Superior temporal gyrus (tissue), 1 donor: ENCODE data around the gene NRXN2.

ENCODE experiments used
- DNase-seq: peaks from one replicate; pipeline ENCODE4 v3.0.0-alpha.2; 2016; ENCODE audit errors: extremely low spot score

NRXN2 gene

GRCh38 chr11:64698427-64698826 is 24.6 kb downstream of the NRXN2 start:
- DNase-seq, result no peak

DNA sequence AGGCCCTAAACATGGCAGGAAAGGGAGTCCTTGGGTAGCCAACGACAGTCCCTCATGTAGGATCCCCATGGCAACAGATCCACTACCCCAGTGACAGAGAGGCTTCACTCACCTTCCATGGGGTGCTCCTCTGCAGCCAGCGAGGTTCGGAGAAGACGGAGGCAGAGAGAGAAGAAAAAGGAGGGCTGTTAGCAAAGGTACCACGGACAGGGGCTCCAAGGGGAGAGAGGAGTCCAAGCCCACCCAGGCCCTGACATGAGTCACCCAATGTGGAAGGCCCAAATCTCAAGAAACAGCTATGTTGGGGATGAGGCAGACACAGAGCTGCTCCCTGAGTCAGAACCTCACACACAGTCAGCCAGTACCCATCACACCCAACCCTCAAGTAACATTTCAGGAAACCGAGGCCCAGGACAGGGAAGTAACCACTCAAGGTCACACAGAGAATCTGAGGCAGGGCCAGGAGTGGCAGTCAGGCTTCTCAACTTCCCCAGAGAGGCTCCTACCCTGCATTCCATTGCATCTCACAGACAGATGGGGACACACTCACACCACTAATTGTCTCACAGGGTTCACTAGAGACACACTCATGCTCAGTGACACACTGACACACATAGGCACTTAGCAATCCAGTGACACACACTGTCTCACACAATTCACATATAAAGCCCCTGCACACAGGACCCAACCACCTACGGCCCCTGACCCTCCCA is 25.2 kb downstream of the NRXN2 start:
- DNase-seq, result no peak

DNA sequence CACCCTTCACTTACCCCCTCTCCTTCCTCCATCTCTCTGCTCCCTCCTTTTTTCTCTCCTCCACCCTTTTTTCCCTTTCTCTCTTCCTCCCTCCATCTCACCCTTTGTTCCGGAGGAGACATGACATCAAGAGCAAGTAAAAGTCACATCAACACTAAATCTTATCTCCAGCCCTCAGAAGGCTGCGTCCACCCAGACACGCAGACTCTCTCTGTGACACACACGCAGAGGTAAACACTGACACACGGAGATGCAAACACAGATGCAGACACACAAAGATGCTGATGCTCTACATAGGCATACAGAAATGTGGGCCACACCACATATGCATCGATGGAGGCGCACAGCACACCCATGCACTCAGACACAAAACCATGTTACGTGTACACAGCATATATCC is 27.0 kb downstream of the NRXN2 start:
- DNase-seq, result no peak

DNA sequence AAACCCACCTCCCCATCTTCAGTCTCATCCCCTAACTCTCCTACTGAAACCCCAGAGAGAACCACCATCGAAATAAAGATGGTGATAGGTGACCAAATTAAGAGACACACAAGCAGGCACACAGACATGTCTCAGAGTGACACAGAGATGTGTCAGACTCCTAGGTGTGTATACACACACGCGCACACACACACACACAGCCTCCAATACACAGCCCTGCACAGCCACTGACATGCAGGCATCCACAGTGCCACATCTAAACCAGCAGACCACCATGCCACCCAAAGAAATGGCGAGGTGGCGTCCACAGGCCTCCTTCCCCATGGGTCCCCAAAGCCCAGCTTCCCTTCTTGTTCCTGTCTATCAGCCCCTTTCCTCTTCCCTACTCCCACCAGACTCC is 27.4 kb downstream of the NRXN2 start:
- DNase-seq, result no peak

DNA sequence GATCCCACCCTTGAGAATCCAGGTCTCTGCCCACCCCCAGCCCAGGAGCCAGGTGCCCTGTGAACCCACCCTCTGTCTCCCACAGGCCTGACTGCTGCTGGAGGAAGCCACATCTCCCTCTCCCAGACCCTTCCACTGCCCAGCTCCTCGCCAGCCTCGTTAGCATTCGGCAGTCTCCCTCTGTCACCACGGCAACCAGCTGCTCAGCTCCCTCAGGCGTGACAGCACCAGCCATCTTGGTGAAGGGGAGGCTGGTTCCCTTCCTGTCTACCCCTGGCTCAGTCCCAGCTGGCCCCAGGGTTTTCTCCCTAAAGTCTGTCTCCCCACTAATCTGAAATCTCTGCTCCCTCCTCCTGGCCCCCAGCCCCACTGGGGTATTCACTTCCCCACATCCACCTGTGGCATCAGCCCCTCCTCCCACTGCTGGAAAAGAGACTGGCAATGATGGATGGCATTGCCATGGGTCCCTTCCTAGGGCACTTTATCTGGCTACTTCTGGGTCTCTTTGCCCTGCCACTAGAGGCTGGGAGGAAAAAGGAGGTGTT is 28.1 kb downstream of the NRXN2 start:
- peak; percentile 39 for DNase-seq

GRCh38 chr11:64694026-64694755 is 28.8 kb downstream of the NRXN2 start:
- DNase-seq, result no peak

- no peak for DNase-seq
These were observed 30.1 kb downstream of the NRXN2 start for GRCh38 chr11:64692764-64693331.

- no peak for DNase-seq
These were observed 31.5 kb downstream of the NRXN2 start for GRCh38 chr11:64691543-64691942.

DNA sequence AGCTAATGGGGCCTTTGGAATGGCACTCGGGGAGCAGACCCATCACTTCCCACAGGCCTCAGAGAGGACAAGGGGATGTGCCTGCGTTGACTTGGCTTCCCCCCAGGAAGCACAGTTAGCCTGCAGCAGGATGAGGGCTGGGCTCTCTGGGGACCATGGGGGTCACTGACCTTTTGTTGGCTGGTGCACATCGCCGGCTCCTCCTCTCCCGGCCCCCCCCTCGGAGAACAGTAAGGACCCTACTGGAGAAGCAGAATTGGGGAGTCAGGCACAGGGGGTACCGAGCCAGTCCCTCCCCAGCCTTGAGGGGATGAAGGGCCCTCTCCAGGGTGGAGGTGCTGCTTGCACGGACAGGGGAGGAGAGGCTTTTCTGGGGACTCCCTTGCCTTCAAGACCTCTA is 32.8 kb downstream of the NRXN2 start:
- DNase-seq, result no peak

DNA sequence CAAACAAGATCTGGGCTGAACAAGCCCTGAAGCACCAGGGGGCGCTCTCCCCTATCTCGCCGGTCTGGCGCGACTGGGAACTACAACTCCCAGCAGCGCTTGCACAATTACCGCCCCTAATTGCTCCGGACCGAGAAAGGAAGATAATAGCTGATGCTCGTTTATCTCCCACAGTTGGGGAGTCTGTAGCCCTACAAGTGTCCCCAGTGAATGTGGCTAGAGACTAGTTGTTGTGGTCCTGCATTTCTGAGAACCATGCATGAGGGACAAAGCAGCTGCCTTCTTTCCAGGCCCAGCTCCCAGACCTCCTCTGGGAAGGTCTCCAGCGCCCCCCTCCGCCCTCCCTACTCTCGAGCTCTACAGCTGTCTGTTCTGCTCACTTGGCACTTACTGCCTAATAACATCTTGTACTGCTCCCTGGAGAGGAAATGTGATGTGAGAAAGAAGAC is 34.4 kb downstream of the NRXN2 start:
- peak; percentile 97 for DNase-seq

- DNase-seq, result peak; percentile 70
These were observed 35.1 kb downstream of the NRXN2 start for GRCh38 chr11:64687643-64688533.

GRCh38 chr11:64687204-64687603 is 35.8 kb downstream of the NRXN2 start:
- DNase-seq, result peak; percentile 98

- DNase-seq, result no peak
These were observed 36.4 kb downstream of the NRXN2 start for GRCh38 chr11:64686466-64687170.

DNA sequence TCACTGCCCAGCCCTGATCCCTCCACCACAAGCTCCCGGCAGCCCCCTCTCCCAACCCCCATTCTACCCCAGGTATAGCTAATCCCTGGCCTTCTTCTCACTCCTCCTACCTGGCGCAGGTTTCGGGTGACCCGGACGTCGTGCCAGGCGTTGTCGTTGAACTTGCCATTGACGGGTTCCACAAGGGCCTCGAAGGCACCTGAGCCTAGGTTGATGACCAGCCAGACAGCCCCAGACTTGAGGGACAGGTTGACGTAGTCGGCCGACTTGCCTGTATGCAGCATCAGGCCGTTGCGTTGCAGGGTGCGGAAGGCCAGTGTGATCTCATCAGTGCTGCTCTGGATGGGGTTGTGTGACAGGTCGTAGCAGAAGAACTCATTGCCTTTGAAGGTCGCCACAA is 37.5 kb downstream of the NRXN2 start:
- no peak for DNase-seq

DNA sequence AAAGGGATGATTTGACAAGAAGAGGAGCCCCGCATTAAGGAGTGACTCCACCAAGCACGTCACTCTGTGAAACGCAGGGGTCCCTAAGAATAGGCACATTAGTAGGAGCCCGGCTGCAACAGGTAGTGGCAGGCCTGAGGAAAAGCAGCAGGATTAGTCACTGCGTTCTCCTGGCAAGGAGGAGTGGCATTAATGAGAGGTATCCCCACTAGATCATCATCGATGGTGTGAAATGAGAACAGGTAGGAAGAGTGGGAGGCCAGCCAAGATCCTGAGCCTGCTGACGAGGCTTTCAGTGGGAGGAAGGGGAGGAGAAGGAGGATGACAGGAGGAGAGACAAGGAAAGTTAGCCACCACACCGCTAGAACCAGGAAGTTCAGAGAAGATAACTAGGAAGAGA is 38.6 kb downstream of the NRXN2 start:
- DNase-seq, result no peak

- no peak for DNase-seq
These were observed 41.8 kb downstream of the NRXN2 start for GRCh38 chr11:64681171-64681570.

GRCh38 chr11:64679846-64680245 is 43.2 kb downstream of the NRXN2 start:
- DNase-seq, result no peak

GRCh38 chr11:64677441-64678023 is 45.5 kb downstream of the NRXN2 start:
- DNase-seq, result no peak

- DNase-seq, result no peak
These were observed 46.8 kb downstream of the NRXN2 start for GRCh38 chr11:64676261-64676615.

GRCh38 chr11:64675450-64676260 is 47.3 kb downstream of the NRXN2 start:
- peak; percentile 73 for DNase-seq
